GM06990 (cell line): Measurements from ENCODE around the gene E2F8.

Experiments used
- DNase-seq: peaks from one replicate; pipeline ENCODE4 v3.0.0-alpha.2; 2011; ENCODE audit not compliant: insufficient read length; ENCODE audit errors: extremely low read depth
- H3K27me3 ChIP-seq: replicated peaks from 2 replicates; pipeline ENCODE4 v1.6.0; 2011; ENCODE audit warnings: low read length; ENCODE audit not compliant: control insufficient read depth, insufficient read depth
- H3K36me3 ChIP-seq: 2 replicates; pipeline ENCODE4 v1.5.1; 2011; ENCODE audit warnings: low read length; ENCODE audit not compliant: control insufficient read depth, insufficient read depth
- H3K4me3 ChIP-seq: replicated peaks from 2 replicates; pipeline ENCODE4 v1.5.1; 2011; ENCODE audit warnings: low read depth, mild to moderate bottlenecking, control low read depth, low read length
- CTCF ChIP-seq: IDR thresholded peaks from 2 replicates; pipeline ENCODE4 v1.5.1; 2011; ENCODE audit warnings: low read length, control low read depth, mild to moderate bottlenecking, inconsistent platforms; ENCODE audit not compliant: insufficient read depth, poor library complexity, severe bottlenecking

E2F8 gene

GRCh38 chr11:19187114-19187832 lies 53.5 kb downstream of the E2F8 start:
- TF ChIP-seq CTCF = no peak
- no peak overlapping the region for H3K4me3 ChIP-seq
- DNase-seq = no peak
- H3K36me3 ChIP-seq = no peaks in the 10 kb centered on the region
- no peaks in the 10 kb centered on the region for H3K27me3 ChIP-seq

DNA sequence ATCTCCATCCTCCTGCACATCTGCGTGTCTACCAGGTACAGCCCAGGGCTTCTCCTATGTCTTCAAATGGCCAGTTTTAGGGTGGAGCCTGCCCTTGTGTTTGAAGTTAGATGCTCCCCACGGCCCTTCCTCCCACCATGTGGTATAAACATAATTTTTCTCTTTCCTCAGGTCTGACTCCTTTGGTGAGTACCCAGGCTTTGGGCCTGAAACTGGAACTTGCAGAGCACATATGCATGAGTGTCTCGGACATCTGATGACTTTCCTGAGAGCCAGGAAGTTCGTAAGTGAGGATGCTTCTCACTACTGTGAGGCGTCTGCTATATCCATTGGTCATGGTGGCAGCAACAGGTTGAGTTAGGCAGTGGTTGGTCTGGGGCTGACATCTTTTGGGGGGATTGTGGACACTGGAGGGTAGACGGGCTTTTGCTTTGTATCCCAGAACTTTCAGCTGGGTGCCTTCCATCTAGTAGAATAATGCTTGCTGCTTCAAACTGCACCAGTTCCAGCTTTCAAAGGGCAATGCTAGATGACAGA lies 55.2 kb downstream of the E2F8 start:
- Histone ChIP-seq H3K27me3 (no peaks in the 10 kb centered on the region), H3K36me3 (no peaks in the 10 kb centered on the region), H3K4me3 (no peak overlapping the region)
- TF ChIP-seq CTCF = no peak
- no peak for DNase-seq

- Histone ChIP-seq H3K27me3 (no peaks in the 10 kb centered on the region), H3K4me3 (no peak overlapping the region), H3K36me3 (no peaks in the 10 kb centered on the region)
- no peak for DNase-seq
- no peak for TF ChIP-seq CTCF
Observed at GRCh38 chr11:19185036-19185435, 55.7 kb downstream of the E2F8 start.

GRCh38 chr11:19183646-19184045 lies 57.1 kb downstream of the E2F8 start:
- H3K36me3 ChIP-seq = no peaks in the 10 kb centered on the region
- H3K4me3 ChIP-seq = no peak overlapping the region
- H3K27me3 ChIP-seq = no peaks in the 10 kb centered on the region
- no peak for DNase-seq
- TF ChIP-seq CTCF = no peak

DNA sequence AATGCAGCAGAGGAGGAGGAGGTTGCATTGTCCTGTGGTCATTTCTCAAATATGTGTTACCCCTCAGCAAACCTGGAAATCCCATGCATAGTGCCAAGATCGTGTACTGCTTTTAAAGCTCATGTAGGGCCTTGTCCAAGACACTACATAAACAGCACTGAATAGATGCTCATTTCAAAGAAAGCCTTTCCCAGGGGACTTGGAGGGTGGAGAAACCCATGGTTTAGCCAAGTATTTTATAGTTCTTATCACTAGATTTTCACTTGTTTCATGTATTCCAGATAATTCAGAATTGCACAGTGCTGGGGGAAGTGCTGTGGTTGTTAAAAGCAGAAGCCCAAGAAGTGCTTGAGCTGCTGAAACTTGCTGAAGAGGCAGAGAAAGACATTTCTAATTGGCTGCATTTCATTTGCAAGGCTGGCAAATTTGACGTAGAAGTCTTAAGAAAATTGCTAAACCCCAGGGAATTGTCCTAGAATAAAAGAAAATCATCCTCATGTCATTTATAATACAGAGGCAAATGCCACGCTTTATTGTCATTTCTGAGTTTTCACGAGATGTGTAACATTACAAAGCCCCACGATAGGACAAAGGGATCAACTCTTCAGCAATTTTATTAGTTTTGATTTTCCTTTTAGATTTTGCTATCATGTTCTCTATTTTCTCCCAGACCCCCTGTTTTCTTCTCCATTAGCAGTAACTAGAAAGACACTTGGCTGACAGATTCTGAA lies 59.0 kb downstream of the E2F8 start:
- DNase-seq = no peak
- peaks cover 2% of the 10 kb centered on the region for H3K36me3 ChIP-seq
- no peak for TF ChIP-seq CTCF
- H3K4me3 ChIP-seq = no peak overlapping the region
- no peaks in the 10 kb centered on the region for H3K27me3 ChIP-seq
